Stomach (tissue), 4 donors: ENCODE results near the gene PPTC7.
"Not testable (repeated sequence)": the region's sequence is repeated elsewhere in the genome, so short reads cannot be mapped to it uniquely, and the experiment has no call there.

Experiments used
- EP300 ChIP-seq: sonication (generic); formaldehyde crosslinking; IDR thresholded peaks from one replicate; pipeline ENCODE4 v1.6.1; 2017; ENCODE audit warnings: antibody characterized with exemption
- POLR2A ChIP-seq, 4 donors: fragments of 450-650 bp; IDR thresholded peaks; one replicate each; pipeline ENCODE4 v1.6.1; 2016; ENCODE audit warnings: antibody characterized with exemption in 4 of 4, control low read depth in 2 of 4, mild to moderate bottlenecking in 1 of 4, moderate library complexity in 1 of 4
- POLR2AphosphoS5 ChIP-seq, 3 donors: sonication (generic); formaldehyde crosslinking; IDR thresholded peaks; one replicate each; pipeline ENCODE4 v1.6.1; 2016; ENCODE audit warnings: antibody characterized with exemption in 3 of 3
- TF ChIP-seq, protein P1 (sequence below), 7 experiments: fragments of 450-650 bp in 4 of 7; fragments of 200-600 bp in 3 of 7; sonication (generic) in 3 of 7; IDR thresholded peaks; one replicate each; pipeline ENCODE4 v1.5.1; 2016 to 2019; ENCODE audit warnings: antibody characterized with exemption in 7 of 7, control low read depth in 2 of 7, mild to moderate bottlenecking in 1 of 7

DNA sequence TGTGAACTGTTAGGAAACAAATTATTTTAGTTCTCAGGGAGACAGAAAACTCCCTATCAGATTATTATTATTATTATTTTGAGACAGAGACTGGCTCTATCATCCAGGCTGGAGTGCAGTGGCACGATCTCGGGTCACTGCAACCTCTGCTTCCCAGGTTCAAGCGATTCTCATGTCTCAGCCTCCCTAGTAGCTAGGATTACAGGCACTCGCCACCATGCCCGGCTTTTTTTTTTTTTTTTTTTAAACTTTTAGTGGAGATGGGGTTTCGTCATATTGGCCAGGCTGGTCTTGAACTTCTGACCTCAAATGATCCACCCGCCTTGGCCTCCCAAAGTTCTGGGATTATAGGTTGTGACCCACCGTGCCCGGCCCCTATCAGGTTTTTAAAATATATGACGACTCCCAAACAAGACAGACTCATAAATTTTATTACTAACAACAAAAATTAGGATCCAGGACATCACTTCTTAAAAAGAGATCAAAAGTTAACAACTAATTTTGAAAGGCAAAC, 8.3 kb downstream of the PPTC7 start:
- TF ChIP-seq, protein P1, sequence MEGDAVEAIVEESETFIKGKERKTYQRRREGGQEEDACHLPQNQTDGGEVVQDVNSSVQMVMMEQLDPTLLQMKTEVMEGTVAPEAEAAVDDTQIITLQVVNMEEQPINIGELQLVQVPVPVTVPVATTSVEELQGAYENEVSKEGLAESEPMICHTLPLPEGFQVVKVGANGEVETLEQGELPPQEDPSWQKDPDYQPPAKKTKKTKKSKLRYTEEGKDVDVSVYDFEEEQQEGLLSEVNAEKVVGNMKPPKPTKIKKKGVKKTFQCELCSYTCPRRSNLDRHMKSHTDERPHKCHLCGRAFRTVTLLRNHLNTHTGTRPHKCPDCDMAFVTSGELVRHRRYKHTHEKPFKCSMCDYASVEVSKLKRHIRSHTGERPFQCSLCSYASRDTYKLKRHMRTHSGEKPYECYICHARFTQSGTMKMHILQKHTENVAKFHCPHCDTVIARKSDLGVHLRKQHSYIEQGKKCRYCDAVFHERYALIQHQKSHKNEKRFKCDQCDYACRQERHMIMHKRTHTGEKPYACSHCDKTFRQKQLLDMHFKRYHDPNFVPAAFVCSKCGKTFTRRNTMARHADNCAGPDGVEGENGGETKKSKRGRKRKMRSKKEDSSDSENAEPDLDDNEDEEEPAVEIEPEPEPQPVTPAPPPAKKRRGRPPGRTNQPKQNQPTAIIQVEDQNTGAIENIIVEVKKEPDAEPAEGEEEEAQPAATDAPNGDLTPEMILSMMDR (IDR thresholded peaks at IDR 0.05): not testable (repeated sequence)
- TF ChIP-seq POLR2AphosphoS5 (IDR thresholded peaks at IDR 0.05); POLR2A (IDR thresholded peaks at IDR 0.05); EP300: not testable (repeated sequence)
